ENCODE results near the gene JADE1. TPM values are rescaled to one million over a fixed set of nuclear protein-coding genes. Genes with fewer than 3 reads are reported as not detected.

Gene JADE1
- total RNA-seq, 1 experiment from 2014 or later, result 192 TPM

- H2BK20ac ChIP-seq (ENCODE audit: low read depth, low read length, poor library complexity, severe bottlenecking), result no peak overlapping the region
- no peak overlapping the region for H3K56ac ChIP-seq (ENCODE audit: insufficient read length, low read depth, low read length)
- H2BK120ac ChIP-seq (ENCODE audit: low read depth, low read length, poor library complexity, severe bottlenecking), result no peak overlapping the region
- H2AK5ac ChIP-seq (ENCODE audit: insufficient read length, low read length), result no peak overlapping the region
- no peaks in the 10 kb centered on the region for H4K20me1 ChIP-seq (ENCODE audit: control insufficient read depth, insufficient read depth, insufficient read length)
- no peak overlapping the region for H2BK12ac ChIP-seq (ENCODE audit: insufficient read length, low read depth, low read length)
- no peak overlapping the region for H3K27ac ChIP-seq (ENCODE audit: insufficient read length, low read depth, low read length)
- H2BK5ac ChIP-seq (ENCODE audit: insufficient read length, low read length), result no peak overlapping the region
- no peak overlapping the region for H3K9ac ChIP-seq (ENCODE audit: extremely low read depth, insufficient read length, low read length)
- H3K27ac Mint-ChIP-seq, result no peak overlapping the region
- no peaks in the 10 kb centered on the region for H3K27me3 Mint-ChIP-seq (ENCODE audit: low read depth)
- H3K36me3 Mint-ChIP-seq (ENCODE audit: insufficient read depth in 1 of 3, low read depth in 3 of 3), result no peaks in the 10 kb centered on the region; a peak in 1 of 7 replicates
- no peak overlapping the region for H4K91ac ChIP-seq (ENCODE audit: insufficient read length, low read depth, low read length)
- no peak overlapping the region for H3K4me3 Mint-ChIP-seq
- no peak overlapping the region for H3K4ac ChIP-seq (ENCODE audit: low read depth, low read length)
- no peak overlapping the region for H3K4me2 ChIP-seq (ENCODE audit: insufficient read depth, insufficient read length, low read length)
- no peaks in the 10 kb centered on the region for H3K23me2 ChIP-seq (ENCODE audit: insufficient read length, low read depth, low read length, poor library complexity, severe bottlenecking)
- no peak overlapping the region for H4K5ac ChIP-seq (ENCODE audit: insufficient read length, low read depth, low read length)
- peaks cover 18% of the 10 kb centered on the region; the same call in 1 of the 2 replicates for H3K4me1 ChIP-seq (ENCODE audit: insufficient read depth, low read length)
- H3K79me1 ChIP-seq (ENCODE audit: insufficient read depth, low read depth, low read length, poor library complexity, severe bottlenecking), result no peaks in the 10 kb centered on the region
- H4K8ac ChIP-seq (replicated peaks; ENCODE audit: insufficient read length, low read depth, low read length), result no peak overlapping the region
- no peak overlapping the region for H3T11ph ChIP-seq (ENCODE audit: low read length)
- no peak overlapping the region for H2BK15ac ChIP-seq (ENCODE audit: low read depth, low read length)
- no peak for DNase-seq
- H3K27me3 ChIP-seq (ENCODE audit: insufficient read depth, low read length), result no peaks in the 10 kb centered on the region
- H3K79me2 ChIP-seq (ENCODE audit: insufficient read depth, low read length), result no peaks in the 10 kb centered on the region
- H2AFZ ChIP-seq (ENCODE audit: low read length), result no peak overlapping the region
- no peak overlapping the region for H3K18ac ChIP-seq (ENCODE audit: insufficient read length, low read depth, low read length)
- H3K4me1 Mint-ChIP-seq, result peaks cover 8% of the 10 kb centered on the region in 2 experiments
- no peaks in the 10 kb centered on the region for H3K9me3 ChIP-seq (ENCODE audit: control insufficient read depth, low read depth, low read length)
- no peak overlapping the region for H3K14ac ChIP-seq (ENCODE audit: insufficient read depth, low read length)
- H3K23ac ChIP-seq (ENCODE audit: insufficient read length, low read depth, low read length), result no peak overlapping the region
- no peaks in the 10 kb centered on the region for H3K9me3 Mint-ChIP-seq
- no CpG with 5 or more reads among the region's 2 CpGs for WGBS (ENCODE audit: extremely low coverage, insufficient read length, low lambda C conversion rate)
- no peak for TF ChIP-seq CTCF (conservative IDR thresholded peaks at IDR 0.05)
These were observed 9.2 kb upstream of the JADE1 start for GRCh38 chr4:128800284-128800683.

Measured in H9 (cell line).